Measurements from ENCODE around the gene TRPM1.

The TRPM1 gene

DNA sequence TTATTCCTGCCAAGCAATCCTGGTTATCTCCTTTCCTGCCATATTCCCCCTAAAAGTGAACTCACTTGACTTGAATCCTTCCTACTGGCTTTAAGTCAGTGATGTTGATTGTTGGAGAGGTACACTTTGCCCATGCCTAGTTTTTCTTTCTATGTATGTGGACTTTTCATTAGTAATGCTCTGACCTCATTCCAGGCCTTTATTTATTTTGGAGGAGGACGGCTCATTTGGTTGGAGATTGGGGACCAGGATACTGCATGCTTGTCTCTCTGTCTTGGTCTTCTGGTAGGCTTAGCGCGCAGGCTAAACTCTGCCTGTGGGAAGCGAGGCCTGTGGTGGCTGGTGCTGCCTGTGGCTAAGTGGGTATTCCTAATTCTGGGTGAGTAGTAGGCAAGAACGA lies 81.0 kb downstream of the TRPM1 start:
- no peak for DNase-seq

- no peak for DNase-seq
Measured at GRCh38 chr15:31019986-31020385, 81.5 kb downstream of the TRPM1 start.

DNA sequence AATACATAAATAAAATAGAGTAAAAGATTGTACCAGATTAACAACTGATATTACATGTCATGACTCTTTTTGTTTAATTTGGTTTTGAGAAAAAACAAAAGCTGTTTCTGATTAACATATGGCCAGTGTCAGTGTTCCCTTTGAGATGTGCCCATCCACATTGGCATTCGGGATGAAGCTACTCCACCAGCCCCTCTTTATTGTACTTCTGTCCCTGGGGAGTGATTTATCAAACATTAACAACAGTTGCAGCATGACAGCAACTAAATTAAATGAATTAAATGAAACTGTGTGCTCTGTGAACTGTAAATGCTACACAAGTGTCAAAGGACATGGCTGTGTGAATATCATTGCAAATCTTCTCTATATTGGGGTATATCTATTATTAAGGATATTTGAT lies 84.2 kb downstream of the TRPM1 start:
- no peak for DNase-seq

GRCh38 chr15:31016446-31016915 lies 85.0 kb downstream of the TRPM1 start:
- DNase-seq: no peak

- DNase-seq: no peak
Measured at GRCh38 chr15:31014608-31014925, 87.0 kb downstream of the TRPM1 start.

DNA sequence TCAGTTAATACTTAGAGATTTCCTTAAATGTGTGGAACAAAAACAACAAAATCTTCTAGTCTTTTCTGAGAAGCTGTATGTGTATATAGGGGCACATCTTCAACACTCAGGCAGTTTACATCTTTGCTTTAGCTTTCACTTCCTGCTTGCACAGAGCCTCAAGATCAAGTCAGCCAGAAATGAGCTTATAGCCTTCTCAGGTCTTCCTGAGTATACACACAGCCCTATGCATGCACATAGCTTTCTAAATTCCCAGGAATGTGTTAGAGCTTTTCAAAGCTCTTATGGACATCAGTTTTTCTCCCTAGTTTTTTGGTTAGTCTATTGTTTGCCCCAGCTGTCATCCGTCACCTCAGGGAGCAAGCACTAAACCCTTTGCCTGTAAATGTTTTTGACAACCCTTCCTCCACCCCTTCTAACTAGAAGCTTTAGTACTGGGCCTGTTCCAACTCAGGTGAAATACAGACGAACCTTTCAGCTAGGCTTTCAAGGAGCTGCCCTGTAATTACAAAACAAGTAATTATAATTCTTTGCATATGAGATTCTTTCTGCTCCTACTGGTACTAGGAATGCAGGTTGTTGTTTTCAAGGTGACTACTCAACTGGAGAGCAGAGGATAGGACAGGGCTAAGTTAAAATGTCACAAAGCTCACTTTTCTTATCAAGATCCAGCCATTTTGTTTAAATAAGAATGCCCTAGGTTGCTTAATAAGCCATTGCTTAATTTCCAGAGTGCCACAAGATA lies 87.5 kb downstream of the TRPM1 start:
- DNase-seq: no peak

DNA sequence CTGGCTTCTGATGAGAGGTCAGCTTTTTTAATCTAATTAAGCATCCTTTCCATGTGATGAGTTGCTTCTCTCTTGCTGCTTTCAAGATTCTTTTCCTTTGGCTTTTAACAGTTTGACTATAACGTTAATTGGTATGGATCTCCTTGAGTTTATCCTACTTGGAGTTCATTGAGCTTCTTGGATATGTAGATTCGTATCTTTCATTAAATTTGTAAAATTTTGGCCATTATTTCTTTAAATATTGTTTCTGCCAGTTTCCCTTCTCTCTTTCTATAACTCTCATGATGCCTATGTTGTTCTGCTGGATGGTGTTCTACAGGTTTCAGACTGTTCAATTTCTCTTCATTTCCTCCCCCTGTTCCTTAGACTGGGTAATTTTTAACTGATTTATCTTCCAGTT lies 89.1 kb downstream of the TRPM1 start:
- no peak for DNase-seq

- DNase-seq: no peak
Measured at GRCh38 chr15:31010036-31010435, 91.5 kb downstream of the TRPM1 start.

- DNase-seq: no peak
Measured at GRCh38 chr15:31005660-31006059, 95.9 kb downstream of the TRPM1 start.

GRCh38 chr15:31004220-31004733 lies 97.2 kb downstream of the TRPM1 start:
- DNase-seq: peak in 1 of 56 donors; percentile 17

DNA sequence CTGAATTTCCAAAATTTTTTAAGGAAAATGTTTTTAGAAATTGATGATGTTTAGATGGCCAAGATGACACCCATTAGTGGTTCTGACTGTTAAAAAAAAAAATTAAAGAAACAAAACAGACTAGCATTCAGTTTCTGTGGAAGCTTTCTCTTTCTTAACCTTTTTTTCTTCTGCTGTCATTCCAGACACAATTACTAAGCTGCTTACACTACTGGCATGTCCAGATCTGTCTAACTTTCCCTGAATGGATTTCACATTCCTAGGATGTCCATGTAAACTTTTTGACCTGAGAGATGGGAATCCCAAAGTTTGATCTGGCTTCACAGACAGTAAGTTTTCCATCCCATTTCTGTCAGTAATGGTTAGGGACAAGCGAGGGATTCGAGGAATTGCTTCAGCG lies 99.8 kb downstream of the TRPM1 start:
- no peak for DNase-seq

- DNase-seq: no peak
Measured at GRCh38 chr15:30999729-31000128, 101.8 kb downstream of the TRPM1 start.

GRCh38 chr15:30997270-30997669 lies 104.3 kb downstream of the TRPM1 start:
- DNase-seq: no peak

- no peak for DNase-seq
Measured at GRCh38 chr15:30992249-30992864, 109.2 kb downstream of the TRPM1 start.

GRCh38 chr15:30991255-30992235 lies 110.0 kb downstream of the TRPM1 start, which contains the start of gene MTMR10:
Gene MTMR10, minus strand, starts transcription at chr15:30991628. Its CDS starts 122 bp downstream, at chr15:30991506.
- DNase-seq: peak in 45 of 56 donors; percentile 31 to 90 (median 67)

GRCh38 chr15:30990446-30991254 lies 110.9 kb downstream of the TRPM1 start:
- no peak for DNase-seq

- DNase-seq: no peak
Measured at GRCh38 chr15:30990036-30990435, 111.5 kb downstream of the TRPM1 start.

DNA sequence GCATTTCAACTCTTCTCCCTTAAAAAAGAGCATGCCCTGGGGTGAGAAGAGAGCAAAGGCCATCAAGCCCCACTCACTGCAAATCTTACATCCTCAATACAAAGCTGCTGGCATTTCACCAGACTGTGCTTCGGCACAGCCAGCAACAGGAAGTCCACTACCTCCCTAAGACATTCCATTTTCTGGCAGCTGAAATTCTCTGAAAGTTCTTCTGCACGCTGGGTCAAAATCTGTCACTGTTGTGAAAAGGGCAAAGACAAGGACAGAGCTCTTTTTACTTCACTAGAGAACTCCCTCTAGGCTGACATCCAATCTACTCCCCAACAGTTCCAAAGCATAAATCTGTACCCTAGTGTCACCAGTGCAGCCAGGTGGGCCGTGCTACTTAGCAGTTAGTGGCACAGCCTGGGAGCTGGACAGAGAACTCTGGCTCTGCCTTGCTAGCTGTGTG lies 116.4 kb downstream of the TRPM1 start:
- DNase-seq: peak in 6 of 56 donors; percentile 22 to 65 (median 49)

DNA sequence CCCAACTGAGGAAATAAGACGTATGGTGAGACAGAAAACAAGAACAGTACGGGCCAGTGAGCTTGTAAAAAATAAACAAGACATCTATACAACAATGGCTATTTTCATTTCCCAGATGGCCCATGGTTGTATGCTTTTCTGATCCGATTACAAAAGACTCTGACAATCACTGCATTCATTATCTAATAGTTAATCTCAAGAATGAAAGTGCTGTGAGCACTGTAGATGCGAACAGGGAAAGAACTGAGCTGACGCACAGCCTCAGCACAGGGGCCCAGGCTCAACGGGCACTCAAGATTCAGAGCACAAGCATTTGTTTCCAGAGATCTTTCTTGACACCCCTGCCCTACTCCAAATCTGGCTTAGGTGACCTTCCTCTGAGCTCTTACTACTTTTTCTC lies 117.0 kb downstream of the TRPM1 start:
- DNase-seq: peak in 24 of 56 donors; percentile 16 to 72 (median 50)

GRCh38 chr15:30984118-30984517 lies 117.4 kb downstream of the TRPM1 start:
- DNase-seq: no peak

DNA sequence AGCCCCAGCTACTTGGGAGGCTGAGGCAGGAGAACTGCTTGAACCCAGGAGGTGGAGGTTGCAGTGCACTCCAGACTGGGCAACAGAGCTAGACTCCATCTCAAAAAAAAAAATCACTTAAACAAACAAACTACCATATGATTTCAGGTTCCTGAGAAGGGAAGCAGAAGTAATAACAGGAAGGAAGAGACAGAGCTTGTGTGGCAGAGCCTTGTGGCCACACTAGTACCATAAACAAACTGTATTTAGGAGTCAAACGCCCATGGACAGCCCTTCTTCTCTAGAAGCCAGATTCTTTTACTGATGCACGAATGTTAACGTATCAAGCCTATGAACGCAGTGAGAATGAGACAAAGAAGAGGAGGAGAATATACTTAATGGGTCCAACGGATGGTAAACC lies 122.1 kb downstream of the TRPM1 start:
- DNase-seq: no peak
